GM12891 (cell line): Measurements from ENCODE around the gene SRPK1.
"Not testable (repeated sequence)": the region's sequence is repeated elsewhere in the genome, so short reads cannot be mapped to it uniquely, and the experiment has no call there.

Experiments used
- PAX5 ChIP-seq: IDR thresholded peaks from 2 replicates; pipeline ENCODE4 v1.6.1; 2011; ENCODE audit warnings: low read length, moderate library complexity, mild to moderate bottlenecking; ENCODE audit not compliant: insufficient read depth, severe bottlenecking
- POLR2A ChIP-seq: IDR thresholded peaks from 2 replicates; pipeline ENCODE4 v1.6.1; 2011; ENCODE audit warnings: low read depth, low read length, control low read depth
- POLR2AphosphoS5 ChIP-seq: IDR thresholded peaks from 2 replicates; pipeline ENCODE4 v1.6.1; 2011; ENCODE audit warnings: low read depth, low read length, control low read depth
- POU2F2 ChIP-seq: IDR thresholded peaks from 2 replicates; pipeline ENCODE4 v1.6.1; 2011; ENCODE audit warnings: low read depth, mild to moderate bottlenecking, control low read depth, low read length, moderate library complexity
- SPI1 ChIP-seq: IDR thresholded peaks from 2 replicates; pipeline ENCODE4 v1.6.1; 2011; ENCODE audit warnings: low read depth, low read length, control low read depth
- TAF1 ChIP-seq: IDR thresholded peaks from 2 replicates; pipeline ENCODE4 v1.6.1; 2011; ENCODE audit warnings: low read depth, low read length, control low read depth

DNA sequence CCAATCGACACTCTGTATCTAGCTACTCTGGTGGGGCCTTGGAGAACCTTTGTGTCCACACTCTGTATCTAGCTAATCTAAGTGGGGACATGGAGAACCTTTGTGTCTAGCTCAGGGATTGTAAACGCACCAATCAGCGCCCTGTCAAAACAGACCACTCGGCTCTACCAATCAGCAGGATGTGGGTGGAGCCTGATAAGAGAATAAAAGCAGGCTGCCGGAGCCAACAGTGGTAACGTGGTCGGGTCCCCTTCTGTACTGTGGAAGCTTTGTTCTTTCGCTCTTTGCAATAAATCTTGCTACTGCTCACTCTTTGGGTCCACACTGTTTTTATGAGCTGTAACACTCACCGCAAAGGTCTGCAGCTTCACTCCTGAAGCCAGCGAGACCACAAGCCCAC is 11.0 kb upstream of the SRPK1 start:
- not testable (repeated sequence) for TF ChIP-seq POLR2A, PAX5, POU2F2, TAF1, POLR2AphosphoS5, SPI1
